HG03039 (cell line): ENCODE data around the gene DIS3L.
"Not testable (repeated sequence)": the region's sequence is repeated elsewhere in the genome, so short reads cannot be mapped to it uniquely, and the experiment has no call there.

Experiments
- ATAC-seq: cut with Tn5 transposase; IDR thresholded peaks from one replicate; pipeline ENCODE4 v1.9.1; 2021; ENCODE audit warnings: mild to moderate bottlenecking, moderate library complexity; ENCODE audit not compliant: unreplicated experiment

DIS3L gene

DNA sequence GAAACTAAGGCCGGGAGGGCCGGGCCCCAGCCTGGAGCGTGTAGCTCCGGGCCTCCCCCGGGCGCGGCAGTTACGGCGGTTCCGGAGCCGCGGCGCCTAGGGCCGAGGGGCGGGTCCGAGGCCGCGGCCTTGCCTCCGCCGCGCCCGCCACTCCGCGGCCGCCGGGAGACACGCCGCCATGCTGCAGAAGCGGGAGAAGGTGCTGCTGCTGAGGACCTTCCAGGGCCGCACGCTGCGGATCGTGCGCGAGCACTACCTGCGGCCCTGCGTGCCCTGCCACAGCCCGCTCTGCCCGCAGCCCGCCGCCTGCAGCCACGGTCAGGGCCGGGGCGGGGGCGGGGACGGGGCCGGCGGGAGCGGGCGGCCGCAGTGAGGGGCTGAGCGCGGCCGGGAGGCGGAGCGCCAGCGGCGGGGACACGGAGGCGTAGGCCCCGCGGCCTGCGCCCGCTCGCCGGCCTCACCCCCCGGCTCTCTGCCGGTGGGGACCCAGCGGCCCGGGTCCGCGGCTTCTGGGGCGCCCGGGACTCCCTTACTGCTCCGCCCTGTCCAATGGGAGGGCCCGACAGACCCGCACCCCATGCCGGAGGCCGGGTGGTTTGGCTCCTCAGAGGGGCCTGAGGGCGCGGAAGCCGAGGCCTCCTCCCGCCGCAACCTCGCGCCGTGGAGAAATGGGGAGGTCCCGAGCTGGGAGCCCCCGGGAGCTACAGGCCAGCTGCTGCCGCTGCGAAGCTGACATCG, at the start of gene DIS3L:
Gene DIS3L, plus strand, starts transcription at position 150 of the 738 bp plus-strand sequence. Its CDS starts 29 bp downstream, at position 179.
- peak; percentile 58 for ATAC-seq

DNA sequence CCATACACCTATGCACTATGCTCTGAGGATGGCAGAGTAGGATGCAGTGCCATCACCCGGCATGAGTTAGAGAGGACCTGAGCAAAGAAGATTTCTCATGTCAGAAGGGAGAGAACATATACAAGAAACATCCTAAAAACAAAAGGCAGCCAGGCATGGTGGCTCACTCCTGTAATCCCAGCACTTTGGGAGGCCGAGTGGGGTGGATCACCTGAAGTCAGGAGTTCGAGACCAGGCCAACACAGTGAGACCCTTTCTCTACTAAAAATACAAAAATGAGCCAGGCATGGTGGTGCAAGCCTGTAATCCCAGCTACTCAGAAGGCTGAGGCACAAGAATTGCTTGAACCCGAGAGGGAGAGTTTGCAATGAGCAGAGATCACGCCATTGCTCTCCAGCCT, 47.5 kb upstream of the DIS3L start:
- not testable (repeated sequence) for ATAC-seq

DNA sequence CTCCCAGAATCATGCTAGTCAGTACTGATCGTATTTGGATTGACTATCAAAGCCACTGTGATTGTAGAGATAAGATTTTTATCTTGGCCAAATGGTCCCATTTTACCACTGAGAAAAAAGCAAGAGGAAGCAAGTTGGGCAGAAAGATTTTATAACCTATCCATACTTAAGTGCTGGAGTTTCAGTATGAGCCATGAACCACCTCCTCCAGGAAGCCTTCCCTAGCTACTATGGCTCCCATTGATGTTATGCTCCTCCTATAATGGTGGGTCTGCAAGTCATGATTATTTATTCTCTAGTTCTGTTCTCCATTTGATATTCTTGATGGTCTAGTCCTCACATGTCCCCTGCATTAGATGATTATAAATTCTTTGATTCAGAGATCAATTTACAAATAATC, 46.4 kb upstream of the DIS3L start:
- ATAC-seq = no peak

DNA sequence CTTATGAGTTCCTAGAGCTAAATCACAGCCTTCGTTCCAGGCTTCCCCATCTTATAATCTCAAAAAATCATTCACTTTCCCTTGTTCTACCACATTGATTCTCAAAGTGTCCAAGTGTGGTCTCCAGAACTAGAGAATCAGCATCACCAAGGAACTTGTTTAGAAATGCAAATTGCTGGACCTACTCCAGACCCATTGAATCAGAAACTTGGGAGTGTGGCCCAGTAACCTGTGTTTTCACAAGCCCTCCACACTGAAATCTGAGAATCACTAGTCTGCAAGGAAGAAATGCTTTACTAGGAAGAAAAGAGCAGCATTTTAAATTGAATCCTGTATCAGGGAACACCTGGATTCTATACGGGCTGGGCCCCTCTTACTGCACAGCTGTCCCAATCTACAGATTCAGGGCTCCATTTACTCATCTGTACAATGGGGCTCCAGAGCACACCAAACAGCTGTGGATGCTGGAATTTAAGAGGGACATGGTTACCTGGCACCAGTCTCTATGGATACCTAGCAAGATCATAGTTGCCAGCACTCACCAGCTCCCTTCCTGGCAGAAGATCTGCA, 43.7 kb upstream of the DIS3L start:
- no peak for ATAC-seq

DNA sequence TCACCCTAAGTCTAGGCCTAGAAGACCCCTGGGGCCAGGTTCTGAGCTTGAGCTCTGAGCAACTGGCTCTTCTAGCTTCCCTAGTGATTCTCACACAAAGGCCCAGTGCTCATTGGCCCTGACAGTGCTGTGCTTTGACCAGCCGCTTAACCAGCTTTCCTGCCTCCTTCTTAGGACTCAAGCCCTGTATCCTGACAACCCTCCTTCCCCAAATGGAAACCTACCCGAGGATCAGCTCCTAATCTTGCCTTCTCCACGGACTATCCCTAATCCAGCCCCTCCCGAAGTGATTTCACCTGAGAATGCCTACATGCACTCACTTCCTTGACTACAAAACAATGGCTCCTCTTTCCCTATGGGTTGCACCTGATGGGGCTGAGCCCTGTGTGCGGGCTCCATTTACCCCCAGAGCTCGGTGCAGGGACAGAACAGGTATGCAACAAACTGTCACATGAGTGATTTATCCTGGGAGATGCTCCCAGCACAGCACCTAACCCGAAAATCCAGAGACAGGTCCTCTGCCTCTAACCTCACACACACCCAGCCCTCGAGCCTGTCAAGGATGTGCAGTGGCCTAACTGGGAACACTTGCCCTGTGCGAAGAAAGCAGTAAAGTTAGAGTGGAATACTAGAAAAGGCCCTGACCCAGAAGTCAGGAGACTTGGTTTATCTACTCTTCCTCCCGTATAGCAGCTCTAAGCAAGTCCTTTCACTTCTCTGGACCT, 42.1 kb upstream of the DIS3L start:
- ATAC-seq = no peak

DNA sequence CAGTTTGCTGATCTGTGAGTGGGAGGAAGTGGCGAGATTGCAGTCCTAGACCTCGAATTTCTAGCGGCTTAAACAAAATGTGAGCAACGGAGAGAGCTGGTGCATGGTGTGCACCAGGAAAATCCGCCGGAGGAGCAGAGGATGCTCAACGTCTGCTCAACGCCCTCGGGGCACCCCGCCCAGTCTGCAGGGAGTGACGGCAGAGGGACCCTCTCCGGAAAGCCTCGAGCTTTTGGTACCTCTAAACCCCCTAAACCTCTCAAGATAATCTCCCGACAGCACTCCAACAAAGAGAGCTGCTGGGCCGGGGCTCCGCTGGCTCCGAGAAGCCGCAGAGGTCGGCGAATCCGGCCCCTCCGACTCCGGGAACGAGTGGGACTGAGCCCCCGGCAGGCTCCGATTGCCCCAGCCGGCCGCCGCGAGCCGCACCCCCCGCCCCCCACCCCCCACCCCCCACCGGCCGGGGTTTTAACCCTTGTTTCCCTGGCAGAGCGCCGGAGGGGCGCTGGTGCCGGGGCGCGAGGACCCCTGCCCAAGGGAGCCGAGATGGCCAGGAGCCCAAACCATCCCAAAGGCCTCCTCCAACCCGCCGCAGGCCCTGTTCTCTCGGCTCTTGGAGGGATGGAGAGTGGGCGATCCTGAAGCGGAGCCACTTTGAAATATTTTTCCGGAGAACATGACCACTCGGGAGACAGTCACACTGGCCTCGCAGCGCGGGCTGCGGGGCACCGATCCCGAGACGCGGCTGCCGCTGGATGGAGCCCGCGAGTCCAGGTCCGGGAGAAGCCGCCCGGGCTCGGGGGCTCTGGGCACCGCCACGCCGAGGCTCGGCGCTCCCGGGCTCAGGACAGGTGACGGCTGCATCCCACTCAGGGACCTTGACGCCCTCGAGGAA, 41.3 kb upstream of the DIS3L start:
- ATAC-seq = no peak

DNA sequence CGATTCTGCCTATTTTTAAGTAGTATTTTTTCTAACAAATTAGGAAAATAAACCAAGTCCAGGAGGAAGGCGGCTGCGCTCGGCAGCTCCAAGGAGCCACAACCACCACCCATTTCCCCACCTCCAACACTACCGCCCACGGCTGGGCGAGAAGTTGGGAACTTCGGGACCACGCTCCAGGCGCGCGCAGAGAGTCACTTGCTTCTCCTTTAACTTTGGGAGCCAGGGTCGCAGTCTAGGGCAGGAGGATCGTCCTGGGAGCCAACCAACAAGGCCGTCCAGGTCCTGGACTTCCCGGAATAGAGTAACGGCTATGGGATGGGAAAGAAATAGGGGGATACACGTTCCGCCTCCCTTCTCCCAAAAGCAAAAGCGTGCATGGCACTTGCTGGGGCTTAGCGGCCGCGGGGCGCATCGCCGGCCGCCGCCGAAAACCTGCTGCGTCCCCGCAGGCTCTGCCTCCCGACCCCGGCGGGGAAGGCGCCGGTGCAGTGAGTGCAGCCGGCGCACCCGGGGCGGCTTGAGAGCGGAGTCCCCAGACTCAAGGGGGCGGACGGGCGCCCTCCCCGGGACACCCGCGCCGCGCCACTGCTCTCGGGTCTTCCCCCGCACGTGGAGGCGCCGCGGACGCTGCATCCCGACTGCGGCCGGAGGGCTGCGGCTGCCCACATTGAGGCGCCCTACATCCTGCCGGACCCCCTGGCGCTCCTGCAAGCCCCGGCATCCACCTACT, 40.5 kb upstream of the DIS3L start:
- ATAC-seq = no peak

DNA sequence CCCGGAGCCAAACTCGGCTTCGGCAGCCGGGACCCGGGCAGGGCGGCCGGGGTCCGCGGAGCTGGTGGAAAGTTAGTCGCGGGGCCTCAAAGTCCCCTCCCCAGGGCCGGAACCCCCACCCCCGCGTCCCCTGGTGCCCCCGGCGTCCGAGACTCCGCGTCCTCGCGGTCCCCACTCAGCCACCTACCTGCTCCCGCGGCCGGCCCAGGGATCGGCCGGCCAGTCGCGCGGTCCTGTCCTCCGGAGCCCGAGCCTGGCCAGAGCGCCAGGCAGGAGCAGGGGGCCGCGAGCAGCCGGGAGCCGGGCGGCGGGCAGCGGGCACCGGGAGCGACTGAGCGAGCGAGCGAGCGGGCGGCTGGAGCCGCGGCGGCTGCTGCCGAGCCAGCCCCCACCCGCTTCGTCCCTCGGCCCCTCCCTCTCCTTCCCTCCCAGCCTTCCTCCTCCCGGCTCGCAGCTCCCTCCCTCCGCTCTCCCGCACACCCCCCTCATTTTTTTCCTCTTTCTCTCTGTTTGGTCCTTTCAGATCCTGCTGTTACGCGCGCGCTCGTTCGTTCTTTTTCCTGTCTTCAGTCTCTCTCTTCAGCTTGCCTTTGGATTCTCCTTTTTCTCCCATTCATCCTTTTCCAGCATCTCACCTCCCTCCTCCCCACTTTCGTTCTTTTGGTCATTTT, 39.8 kb upstream of the DIS3L start, which contains the start of gene MEGF11:
Gene MEGF11, minus strand, starts transcription at position 333 of the 671 bp plus-strand sequence. CDS start 125,347 bp downstream, outside the sequence.
- no peak for ATAC-seq

DNA sequence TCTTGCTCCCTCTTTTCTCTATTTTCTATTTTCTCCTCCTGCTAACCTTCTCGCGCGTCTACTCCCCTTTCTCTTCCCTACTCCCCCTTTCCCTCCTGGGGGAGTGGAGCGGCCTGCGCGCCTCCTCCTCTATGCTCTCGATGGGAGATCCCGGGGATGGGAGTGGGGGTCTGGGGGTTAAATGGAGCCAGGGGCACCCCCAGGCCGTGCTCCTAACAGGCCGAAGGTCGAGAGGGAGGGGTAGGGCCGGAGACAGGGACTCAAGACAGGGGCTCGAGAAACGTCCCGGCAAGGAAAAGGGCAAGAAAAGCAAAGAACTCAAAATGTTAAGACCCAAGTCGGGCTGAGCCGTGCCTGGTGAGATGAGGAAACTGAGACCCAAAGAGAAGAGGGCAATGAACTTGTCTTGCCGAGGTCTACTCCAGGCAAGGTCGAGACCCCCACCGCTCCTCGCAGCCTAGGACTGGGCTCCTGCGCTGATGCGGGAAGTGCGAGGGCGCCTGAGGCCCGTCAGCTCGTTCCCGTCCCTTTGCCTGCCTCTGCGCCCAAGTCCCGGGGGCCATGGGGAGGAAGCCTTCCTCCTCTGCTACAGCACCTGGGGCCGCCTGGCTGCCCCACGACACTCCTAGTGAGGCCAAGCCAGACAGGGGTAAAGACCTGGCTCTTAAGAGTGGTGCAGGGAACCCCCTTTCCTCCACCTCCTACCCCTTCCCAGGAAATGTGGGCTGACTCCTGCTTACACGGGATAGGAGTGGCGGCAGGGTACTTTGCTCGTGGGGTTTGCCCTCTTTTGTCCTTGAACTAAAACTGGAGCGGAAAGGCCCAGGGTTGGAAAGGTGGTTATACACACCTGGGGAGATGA, 39.0 kb upstream of the DIS3L start:
- no peak for ATAC-seq

DNA sequence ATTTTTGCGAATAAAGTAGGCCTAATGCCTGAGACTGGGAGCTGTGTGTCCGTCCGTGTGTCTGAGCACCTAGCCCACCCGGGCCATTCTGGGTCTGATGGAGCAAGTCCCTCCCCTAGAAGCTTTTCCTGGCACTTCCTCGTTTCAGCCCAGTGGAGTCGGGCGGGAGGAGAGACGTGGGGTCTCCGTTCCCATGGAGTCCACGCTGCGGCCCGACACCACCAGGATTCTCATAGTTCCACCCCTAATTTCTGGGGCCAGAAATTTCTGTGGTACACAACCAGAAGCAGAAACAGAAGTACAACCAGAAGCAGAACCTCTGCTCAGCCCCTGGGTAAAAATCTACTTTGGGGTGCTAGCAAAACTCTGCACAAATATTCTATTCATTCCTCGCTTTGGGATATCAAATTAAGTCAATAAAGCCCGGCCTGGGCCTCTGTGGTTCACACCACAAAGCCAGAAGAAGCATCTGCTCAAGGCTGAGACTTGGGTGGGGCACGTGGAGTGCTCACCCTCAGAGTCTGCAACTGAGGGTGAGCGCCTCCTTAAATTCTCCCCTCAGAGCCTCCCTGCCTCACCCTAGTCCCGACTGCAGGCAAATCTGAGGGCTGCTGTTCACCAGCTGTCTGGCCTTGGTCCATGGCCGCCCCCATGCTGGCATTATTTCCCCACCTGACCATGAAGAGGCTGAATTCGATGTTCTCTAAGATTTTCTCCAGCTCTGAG, 38.3 kb upstream of the DIS3L start:
- no peak for ATAC-seq

DNA sequence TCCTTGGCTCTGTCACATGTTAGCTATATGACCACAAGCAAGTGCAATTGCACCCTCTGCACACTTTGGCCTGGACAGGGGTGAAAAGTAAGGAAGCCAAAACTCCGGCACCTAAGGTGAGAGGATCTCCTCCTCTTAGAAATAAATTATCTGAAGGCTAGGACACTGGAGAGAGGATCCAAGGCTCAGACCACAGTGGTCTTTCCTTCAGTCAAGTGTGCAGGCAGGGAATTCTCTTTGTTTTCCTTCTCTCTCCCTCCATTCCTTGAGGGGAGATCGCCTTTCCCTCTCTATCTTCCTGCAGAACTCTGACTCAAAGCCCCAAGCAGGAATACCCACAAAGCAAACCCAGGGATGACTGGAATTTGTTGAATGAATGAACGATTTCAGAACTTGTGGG, 36.7 kb upstream of the DIS3L start:
- no peak for ATAC-seq

DNA sequence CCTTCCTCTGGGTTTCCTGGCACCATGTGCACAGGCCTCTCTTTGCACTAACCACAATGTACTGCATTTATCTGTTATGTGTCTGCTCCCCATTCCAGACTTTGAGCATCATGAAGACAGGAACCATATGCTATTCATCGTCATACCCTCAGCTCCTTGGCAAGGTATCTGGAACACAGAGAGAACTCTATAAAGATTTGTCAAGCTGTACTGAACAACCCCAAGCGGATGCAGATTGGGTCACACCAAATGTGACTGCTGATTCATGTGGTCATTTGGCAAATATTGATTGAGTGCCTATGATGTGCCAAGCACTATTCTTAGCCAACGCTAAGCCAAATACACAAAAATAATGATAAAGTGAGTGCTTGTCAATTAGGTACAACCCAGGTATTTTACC, 32.3 kb upstream of the DIS3L start:
- no peak for ATAC-seq

DNA sequence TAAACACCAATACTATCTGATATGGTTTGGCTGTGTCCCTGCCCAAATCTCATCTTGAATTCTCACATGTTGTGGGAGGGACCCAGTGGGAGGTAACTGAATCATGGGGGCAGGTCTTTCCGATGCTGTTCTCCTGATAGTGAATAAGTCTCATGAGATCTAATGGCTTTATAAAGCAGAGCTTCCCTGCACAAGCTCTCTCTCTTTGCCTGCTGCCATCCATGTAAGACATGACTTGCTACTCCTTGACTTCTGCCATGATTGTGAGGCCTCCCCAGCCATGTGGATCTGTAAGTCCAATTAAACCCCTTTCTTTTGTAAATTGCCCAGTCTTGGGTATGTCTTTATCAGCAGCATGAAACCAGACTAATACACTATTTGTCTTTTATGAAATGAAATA, 30.5 kb upstream of the DIS3L start:
- not testable (repeated sequence) for ATAC-seq

DNA sequence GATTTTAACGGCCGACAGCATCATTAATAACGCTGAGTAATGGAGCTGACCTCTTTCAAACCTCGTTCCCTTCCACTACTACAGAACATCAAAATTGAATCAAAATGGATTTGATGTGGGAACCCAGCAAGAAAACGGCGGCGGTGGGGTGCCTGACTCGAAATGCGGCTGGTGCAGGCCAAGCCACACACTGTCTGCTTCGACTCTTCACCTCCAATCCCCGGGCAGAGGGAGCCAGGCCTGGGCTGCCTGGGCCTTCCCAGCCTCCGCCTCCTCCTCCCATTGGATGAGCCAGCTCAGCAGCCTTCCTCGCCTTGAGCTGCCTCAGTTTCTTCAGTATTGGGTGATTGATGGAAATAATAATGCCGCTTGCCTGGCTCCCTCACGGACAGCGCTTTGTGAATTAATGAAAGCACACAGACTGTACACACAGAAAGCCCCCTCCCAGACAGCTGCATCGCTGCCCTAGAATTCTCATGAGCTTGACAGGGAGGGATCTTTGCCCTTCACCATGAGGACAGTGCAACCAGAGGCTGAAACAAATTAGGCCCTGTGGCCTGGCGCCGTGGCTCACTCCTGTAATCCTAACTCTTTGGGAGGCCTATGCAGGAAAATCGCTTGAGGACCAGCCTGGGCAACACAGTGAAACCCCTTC, 28.4 kb upstream of the DIS3L start:
- no peak for ATAC-seq

DNA sequence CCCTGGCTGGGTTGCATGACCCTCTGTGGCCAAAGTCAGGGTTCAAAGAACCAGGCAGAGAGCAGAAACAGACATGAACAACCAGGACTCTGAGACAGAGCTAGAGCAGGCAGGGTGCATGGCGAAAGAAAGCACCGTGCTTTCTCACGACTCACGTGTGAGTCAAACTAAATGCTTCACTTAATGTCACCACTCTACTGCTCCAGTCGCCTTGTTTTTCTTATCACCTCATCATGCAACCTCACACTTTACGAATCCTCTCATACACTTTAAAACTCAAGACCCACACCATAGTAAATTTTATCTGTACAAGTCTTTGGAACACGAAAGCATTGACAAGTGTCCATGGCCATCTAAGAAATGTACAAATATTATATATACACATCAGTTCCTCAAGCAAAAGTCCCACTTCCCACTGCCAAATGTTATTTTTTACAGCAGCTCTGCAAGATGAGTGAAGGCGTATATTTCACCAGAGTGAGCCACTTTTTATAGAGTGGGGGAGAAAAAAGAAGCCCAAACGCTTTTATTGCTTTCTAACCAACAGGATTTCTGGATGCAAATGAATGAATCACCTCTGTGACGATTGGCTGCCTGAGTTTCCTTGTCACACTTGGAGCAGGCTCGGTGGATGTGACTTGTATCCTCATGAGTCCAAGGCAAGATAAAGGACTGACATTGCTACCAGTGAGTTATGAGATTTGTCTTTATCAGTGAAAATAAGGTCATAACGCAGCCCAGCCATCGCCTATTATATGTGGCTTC, 23.9 kb upstream of the DIS3L start:
- ATAC-seq = no peak

DNA sequence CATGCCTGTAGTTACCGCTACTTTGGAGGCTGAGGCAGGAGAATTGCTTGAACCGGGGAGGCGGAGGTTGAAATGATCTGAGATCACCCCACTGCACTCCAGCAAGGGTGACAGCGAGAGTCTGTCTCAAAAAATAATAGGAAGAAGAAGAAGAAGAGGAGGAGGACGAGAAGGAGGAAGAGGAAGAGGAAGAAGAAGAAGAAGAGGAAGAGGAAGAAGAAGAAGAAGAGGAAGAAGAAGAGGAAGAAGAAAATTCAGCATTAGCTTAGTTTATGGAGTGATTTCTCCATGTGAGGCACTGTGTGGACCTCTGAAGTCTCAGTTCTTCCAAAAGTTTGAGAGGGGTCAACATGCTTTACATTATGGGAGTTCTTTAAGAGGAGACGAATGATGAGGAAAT, 22.4 kb upstream of the DIS3L start:
- ATAC-seq = no peak

DNA sequence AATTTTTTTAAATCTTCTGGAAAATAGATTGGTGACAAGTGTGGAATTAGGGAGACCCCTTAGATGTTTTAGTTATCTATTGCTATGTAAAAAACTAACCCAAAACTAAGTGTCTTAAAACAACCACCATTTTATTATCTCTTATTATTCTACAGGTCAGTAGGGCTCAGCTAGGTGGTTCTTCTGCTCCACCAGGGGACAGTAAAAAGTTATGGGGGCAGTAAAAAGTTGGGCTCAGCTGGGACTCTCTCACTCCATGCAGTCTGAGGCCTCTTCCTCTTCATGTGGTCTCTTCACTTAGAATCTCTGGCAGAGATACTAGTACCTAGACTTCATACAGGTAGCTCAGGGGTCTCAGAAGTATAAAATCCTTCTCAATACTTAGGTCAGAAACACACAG, 18.0 kb upstream of the DIS3L start:
- ATAC-seq = no peak
